Esophagus squamous epithelium (tissue), 4 donors: ENCODE data around the gene ALX4.

Source experiments
- POLR2A ChIP-seq, 4 donors: fragments of 450-650 bp; IDR thresholded peaks; one replicate each; pipeline ENCODE4 v1.6.1; 2017; ENCODE audit warnings: antibody characterized with exemption in 4 of 4, mild to moderate bottlenecking in 4 of 4, moderate library complexity in 3 of 4
- TF ChIP-seq, protein P1 (sequence below), 6 experiments: fragments of 450-650 bp in 4 of 6; fragments of 200-600 bp in 2 of 6; sonication (generic) in 2 of 6; IDR thresholded peaks; one replicate each; pipeline ENCODE4 v1.5.1; 2016 to 2019; ENCODE audit warnings: antibody characterized with exemption in 6 of 6, mild to moderate bottlenecking in 4 of 6, moderate library complexity in 4 of 6

DNA sequence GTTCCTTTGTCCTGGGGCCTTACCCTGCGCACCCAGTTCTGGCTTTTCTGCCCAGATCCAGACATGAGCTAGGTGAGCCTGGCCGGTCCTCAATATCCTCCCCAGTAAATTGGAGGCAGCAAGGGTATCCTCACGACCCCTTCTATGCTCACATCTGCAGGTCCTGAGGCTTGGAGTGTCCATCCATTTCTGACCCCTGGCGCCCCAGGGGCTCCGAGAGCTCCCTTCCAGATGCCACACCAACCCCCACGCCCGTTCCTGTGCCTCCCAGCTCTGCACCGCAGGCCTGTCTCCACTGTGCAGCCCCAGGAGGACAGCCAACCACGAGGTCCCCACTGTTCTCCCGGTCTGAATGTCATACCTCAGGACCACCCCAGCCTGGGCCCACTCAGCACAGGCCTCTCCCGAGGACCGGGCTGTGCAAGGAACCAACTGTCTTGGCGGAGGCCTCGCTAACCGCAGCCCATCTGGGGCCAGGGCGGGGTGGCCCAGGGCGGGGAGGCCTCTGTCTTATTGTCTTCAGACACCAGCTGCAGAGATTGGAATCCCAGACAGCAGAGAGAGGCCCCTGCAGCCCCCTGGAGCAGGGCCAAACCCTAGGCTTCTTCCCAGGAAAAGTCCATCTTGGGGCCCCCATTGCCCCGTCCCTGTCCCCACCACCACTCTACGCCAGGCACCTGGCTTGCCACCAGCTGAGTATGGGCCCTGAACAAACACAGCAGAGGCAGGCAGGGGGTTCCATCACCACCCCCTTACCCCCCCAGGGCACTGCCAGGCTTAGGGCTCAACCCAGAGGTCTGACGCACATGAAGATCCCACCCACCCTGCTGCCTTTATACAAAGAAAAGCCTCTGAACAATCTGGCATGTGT lies 39.3 kb downstream of the ALX4 start:
- TF ChIP-seq, protein P1, sequence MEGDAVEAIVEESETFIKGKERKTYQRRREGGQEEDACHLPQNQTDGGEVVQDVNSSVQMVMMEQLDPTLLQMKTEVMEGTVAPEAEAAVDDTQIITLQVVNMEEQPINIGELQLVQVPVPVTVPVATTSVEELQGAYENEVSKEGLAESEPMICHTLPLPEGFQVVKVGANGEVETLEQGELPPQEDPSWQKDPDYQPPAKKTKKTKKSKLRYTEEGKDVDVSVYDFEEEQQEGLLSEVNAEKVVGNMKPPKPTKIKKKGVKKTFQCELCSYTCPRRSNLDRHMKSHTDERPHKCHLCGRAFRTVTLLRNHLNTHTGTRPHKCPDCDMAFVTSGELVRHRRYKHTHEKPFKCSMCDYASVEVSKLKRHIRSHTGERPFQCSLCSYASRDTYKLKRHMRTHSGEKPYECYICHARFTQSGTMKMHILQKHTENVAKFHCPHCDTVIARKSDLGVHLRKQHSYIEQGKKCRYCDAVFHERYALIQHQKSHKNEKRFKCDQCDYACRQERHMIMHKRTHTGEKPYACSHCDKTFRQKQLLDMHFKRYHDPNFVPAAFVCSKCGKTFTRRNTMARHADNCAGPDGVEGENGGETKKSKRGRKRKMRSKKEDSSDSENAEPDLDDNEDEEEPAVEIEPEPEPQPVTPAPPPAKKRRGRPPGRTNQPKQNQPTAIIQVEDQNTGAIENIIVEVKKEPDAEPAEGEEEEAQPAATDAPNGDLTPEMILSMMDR (IDR thresholded peaks at IDR 0.05) = no peak
- TF ChIP-seq POLR2A (IDR thresholded peaks at IDR 0.05) = no peak
